HEK293 (cell line): ENCODE results near the gene BTRC.

ENCODE experiments used
- GLI4 ChIP-seq: fragments of 450-650 bp; formaldehyde crosslinking; IDR thresholded peaks from 2 replicates; pipeline ENCODE4 v1.5.1; 2016; ENCODE audit warnings: missing biosample characterization, missing genetic modification characterization
- GLIS1 ChIP-seq: fragments of 450-650 bp; formaldehyde crosslinking; IDR thresholded peaks from 2 replicates; pipeline ENCODE4 v1.5.1; 2016; ENCODE audit warnings: missing biosample characterization, missing genetic modification characterization
- HOXC10 ChIP-seq: sonication (generic); formaldehyde crosslinking; IDR thresholded peaks from 2 replicates; pipeline ENCODE4 v1.8.1; 2023; ENCODE audit warnings: mild to moderate bottlenecking, missing genetic modification reagents
- IKZF3 ChIP-seq: fragments of 450-650 bp; IDR thresholded peaks from 2 replicates; pipeline ENCODE4 v1.5.0; 2018; ENCODE audit warnings: missing biosample characterization, mild to moderate bottlenecking, missing genetic modification characterization, moderate library complexity
- PRDM1 ChIP-seq: fragments of 450-650 bp; formaldehyde crosslinking; IDR thresholded peaks from 2 replicates; pipeline ENCODE4; 2016; ENCODE audit warnings: missing biosample characterization, missing genetic modification characterization
- SCRT1 ChIP-seq: fragments of 450-650 bp; formaldehyde crosslinking; IDR thresholded peaks from 2 replicates; pipeline ENCODE4 v1.5.1; 2016; ENCODE audit warnings: missing biosample characterization, missing genetic modification characterization, borderline replicate concordance
- WT1 ChIP-seq: fragments of 450-650 bp; formaldehyde crosslinking; IDR thresholded peaks from 2 replicates; pipeline ENCODE4 v1.5.1; 2016; ENCODE audit warnings: missing biosample characterization, missing genetic modification characterization
- ZBTB21 ChIP-seq: fragments of 450-650 bp; formaldehyde crosslinking; IDR thresholded peaks from 2 replicates; pipeline ENCODE4 v1.5.1; 2017; ENCODE audit warnings: missing biosample characterization, missing genetic modification characterization
- ZBTB48 ChIP-seq: fragments of 450-650 bp; formaldehyde crosslinking; IDR thresholded peaks from 2 replicates; pipeline ENCODE4 v1.5.1; 2016; ENCODE audit warnings: missing biosample characterization, missing genetic modification characterization
- ZIC2 ChIP-seq: fragments of 450-650 bp; formaldehyde crosslinking; IDR thresholded peaks from 2 replicates; pipeline ENCODE4 v1.5.1; 2016; ENCODE audit warnings: missing biosample characterization, missing genetic modification characterization
- ZNF133 ChIP-seq: fragments of 450-650 bp; formaldehyde crosslinking; IDR thresholded peaks from 2 replicates; pipeline ENCODE4 v1.5.1; 2016; ENCODE audit warnings: missing biosample characterization, missing genetic modification characterization
- ZNF239 ChIP-seq: fragments of 450-650 bp; formaldehyde crosslinking; IDR thresholded peaks from 2 replicates; pipeline ENCODE4 v1.5.1; 2016; ENCODE audit warnings: missing biosample characterization, missing genetic modification characterization
- ZNF302 ChIP-seq: fragments of 450-650 bp; formaldehyde crosslinking; IDR thresholded peaks from 2 replicates; pipeline ENCODE4 v1.5.1; 2016; ENCODE audit warnings: missing biosample characterization, missing genetic modification characterization, low read depth
- ZNF311 ChIP-seq: fragments of 450-650 bp; formaldehyde crosslinking; IDR thresholded peaks from 2 replicates; pipeline ENCODE4 v1.5.1; 2017; ENCODE audit warnings: missing biosample characterization, missing genetic modification characterization, borderline replicate concordance
- ZNF354C ChIP-seq: fragments of 450-650 bp; formaldehyde crosslinking; IDR thresholded peaks from 2 replicates; pipeline ENCODE4 v1.5.1; 2016; ENCODE audit warnings: missing biosample characterization, missing genetic modification characterization, low read depth, borderline replicate concordance
- ZNF366 ChIP-seq: fragments of 450-650 bp; formaldehyde crosslinking; conservative IDR thresholded peaks from 2 replicates; pipeline ENCODE4 v1.5.1; 2016; ENCODE audit warnings: missing biosample characterization, missing genetic modification characterization
- ZNF529 ChIP-seq: fragments of 450-650 bp; formaldehyde crosslinking; IDR thresholded peaks from 2 replicates; pipeline ENCODE4 v1.5.1; 2017; ENCODE audit warnings: missing genetic modification characterization, missing biosample characterization; ENCODE audit not compliant: insufficient replicate concordance
- ZNF544 ChIP-seq: fragments of 450-650 bp; formaldehyde crosslinking; IDR thresholded peaks from 2 replicates; pipeline ENCODE4 v1.5.0; 2017; ENCODE audit warnings: missing biosample characterization, missing genetic modification characterization
- ZNF555 ChIP-seq: fragments of 450-650 bp; formaldehyde crosslinking; conservative IDR thresholded peaks from 2 replicates; pipeline ENCODE4 v1.5.1; 2017; ENCODE audit warnings: missing biosample characterization, mild to moderate bottlenecking, missing genetic modification characterization, inconsistent platforms
- ZNF654 ChIP-seq: fragments of 450-650 bp; formaldehyde crosslinking; IDR thresholded peaks from 2 replicates; pipeline ENCODE4 v1.5.1; 2016; ENCODE audit warnings: low read depth, missing biosample characterization, missing genetic modification characterization
- ZNF791 ChIP-seq: fragments of 450-650 bp; formaldehyde crosslinking; IDR thresholded peaks from 2 replicates; pipeline ENCODE4 v1.5.1; 2016; ENCODE audit warnings: missing biosample characterization, missing genetic modification characterization
- ZSCAN30 ChIP-seq: fragments of 450-650 bp; IDR thresholded peaks from 2 replicates; pipeline ENCODE4 v1.5.1; 2018; ENCODE audit warnings: missing biosample characterization, mild to moderate bottlenecking, missing genetic modification characterization, moderate library complexity
- TF ChIP-seq, protein P1 (sequence below): fragments of 450-650 bp; formaldehyde crosslinking; IDR thresholded peaks from 2 replicates; pipeline ENCODE4 v1.5.1; 2017; ENCODE audit warnings: missing biosample characterization, missing genetic modification characterization
- TF ChIP-seq, protein P2 (sequence below): fragments of 450-650 bp; formaldehyde crosslinking; conservative IDR thresholded peaks from 2 replicates; pipeline ENCODE4 v1.5.1; 2016; ENCODE audit warnings: low read depth, missing biosample characterization, missing genetic modification characterization
- TF ChIP-seq, protein P3 (sequence below): fragments of 450-650 bp; formaldehyde crosslinking; IDR thresholded peaks from 2 replicates; pipeline ENCODE4 v1.5.1; 2016; ENCODE audit warnings: missing biosample characterization, missing genetic modification characterization
- TF ChIP-seq, protein P4 (sequence below): fragments of 450-650 bp; formaldehyde crosslinking; IDR thresholded peaks from 2 replicates; pipeline ENCODE4 v1.5.1; 2016; ENCODE audit warnings: missing biosample characterization, missing genetic modification characterization
- TF ChIP-seq, protein P5 (sequence below): fragments of 450-650 bp; formaldehyde crosslinking; IDR thresholded peaks from 2 replicates; pipeline ENCODE4 v1.5.1; 2017; ENCODE audit warnings: missing biosample characterization, mild to moderate bottlenecking, missing genetic modification characterization, moderate library complexity

The BTRC gene

DNA sequence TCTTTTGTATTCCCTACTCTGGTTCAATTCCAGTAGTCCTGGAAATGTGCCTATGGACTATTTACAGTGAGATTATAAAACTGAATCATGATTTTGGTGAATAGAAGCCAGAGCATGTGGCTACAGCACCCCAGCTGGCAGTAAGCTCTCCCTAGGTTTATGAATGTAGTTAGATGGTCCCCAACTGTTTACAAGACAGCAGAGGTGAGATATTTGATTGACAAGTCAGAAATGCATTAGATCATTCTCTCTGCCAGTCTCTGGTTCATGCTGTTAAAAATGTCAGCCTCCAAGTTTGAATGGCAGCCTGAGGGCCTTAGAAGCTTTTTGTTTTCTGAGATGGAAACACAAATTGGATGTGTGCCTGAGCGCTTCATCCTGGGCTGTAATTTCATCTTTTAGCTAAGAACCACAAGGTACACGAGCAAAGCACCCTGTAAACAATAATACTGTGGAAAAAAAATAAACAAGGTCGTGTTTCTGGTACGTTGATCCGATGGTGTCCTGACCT is 85.0 kb downstream of the BTRC start (continued):
- TF ChIP-seq, protein P1, sequence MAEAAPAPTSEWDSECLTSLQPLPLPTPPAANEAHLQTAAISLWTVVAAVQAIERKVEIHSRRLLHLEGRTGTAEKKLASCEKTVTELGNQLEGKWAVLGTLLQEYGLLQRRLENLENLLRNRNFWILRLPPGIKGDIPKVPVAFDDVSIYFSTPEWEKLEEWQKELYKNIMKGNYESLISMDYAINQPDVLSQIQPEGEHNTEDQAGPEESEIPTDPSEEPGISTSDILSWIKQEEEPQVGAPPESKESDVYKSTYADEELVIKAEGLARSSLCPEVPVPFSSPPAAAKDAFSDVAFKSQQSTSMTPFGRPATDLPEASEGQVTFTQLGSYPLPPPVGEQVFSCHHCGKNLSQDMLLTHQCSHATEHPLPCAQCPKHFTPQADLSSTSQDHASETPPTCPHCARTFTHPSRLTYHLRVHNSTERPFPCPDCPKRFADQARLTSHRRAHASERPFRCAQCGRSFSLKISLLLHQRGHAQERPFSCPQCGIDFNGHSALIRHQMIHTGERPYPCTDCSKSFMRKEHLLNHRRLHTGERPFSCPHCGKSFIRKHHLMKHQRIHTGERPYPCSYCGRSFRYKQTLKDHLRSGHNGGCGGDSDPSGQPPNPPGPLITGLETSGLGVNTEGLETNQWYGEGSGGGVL (tag by site-specific recombination) = no peak
- TF ChIP-seq SCRT1 (tag by site-specific recombination) (no peak), ZNF311 (tag by site-specific recombination) (no peak), ZIC2 (peak; percentile 92), WT1 (tag by site-specific recombination) (no peak), ZNF133 (tag by site-specific recombination) (no peak), GLIS1 (peak; percentile 89), ZNF302 (tag by site-specific recombination) (no peak), ZNF529 (no peak), ZSCAN30 (tag by site-specific recombination) (peak; percentile 88), HOXC10 (no peak), GLI4 (tag by site-specific recombination) (no peak), ZNF354C (no peak), IKZF3 (peak; percentile 74), ZBTB21 (no peak), ZNF544 (tag by site-specific recombination) (no peak), ZBTB48 (0 out of 2 replicates have a peak, but pooled peaks have one; percentile 21), ZNF654 (tag by site-specific recombination) (0 out of 2 replicates have a peak, but pooled peaks have one; percentile 0), ZNF555 (tag by site-specific recombination) (no peak), ZNF791 (tag by site-specific recombination) (no peak), PRDM1 (tag by site-specific recombination) (no peak), ZNF366 (peak; percentile 40; the same call in 1 of the 2 replicates), ZNF239 (tag by site-specific recombination) (no peak)
- TF ChIP-seq, protein P2, sequence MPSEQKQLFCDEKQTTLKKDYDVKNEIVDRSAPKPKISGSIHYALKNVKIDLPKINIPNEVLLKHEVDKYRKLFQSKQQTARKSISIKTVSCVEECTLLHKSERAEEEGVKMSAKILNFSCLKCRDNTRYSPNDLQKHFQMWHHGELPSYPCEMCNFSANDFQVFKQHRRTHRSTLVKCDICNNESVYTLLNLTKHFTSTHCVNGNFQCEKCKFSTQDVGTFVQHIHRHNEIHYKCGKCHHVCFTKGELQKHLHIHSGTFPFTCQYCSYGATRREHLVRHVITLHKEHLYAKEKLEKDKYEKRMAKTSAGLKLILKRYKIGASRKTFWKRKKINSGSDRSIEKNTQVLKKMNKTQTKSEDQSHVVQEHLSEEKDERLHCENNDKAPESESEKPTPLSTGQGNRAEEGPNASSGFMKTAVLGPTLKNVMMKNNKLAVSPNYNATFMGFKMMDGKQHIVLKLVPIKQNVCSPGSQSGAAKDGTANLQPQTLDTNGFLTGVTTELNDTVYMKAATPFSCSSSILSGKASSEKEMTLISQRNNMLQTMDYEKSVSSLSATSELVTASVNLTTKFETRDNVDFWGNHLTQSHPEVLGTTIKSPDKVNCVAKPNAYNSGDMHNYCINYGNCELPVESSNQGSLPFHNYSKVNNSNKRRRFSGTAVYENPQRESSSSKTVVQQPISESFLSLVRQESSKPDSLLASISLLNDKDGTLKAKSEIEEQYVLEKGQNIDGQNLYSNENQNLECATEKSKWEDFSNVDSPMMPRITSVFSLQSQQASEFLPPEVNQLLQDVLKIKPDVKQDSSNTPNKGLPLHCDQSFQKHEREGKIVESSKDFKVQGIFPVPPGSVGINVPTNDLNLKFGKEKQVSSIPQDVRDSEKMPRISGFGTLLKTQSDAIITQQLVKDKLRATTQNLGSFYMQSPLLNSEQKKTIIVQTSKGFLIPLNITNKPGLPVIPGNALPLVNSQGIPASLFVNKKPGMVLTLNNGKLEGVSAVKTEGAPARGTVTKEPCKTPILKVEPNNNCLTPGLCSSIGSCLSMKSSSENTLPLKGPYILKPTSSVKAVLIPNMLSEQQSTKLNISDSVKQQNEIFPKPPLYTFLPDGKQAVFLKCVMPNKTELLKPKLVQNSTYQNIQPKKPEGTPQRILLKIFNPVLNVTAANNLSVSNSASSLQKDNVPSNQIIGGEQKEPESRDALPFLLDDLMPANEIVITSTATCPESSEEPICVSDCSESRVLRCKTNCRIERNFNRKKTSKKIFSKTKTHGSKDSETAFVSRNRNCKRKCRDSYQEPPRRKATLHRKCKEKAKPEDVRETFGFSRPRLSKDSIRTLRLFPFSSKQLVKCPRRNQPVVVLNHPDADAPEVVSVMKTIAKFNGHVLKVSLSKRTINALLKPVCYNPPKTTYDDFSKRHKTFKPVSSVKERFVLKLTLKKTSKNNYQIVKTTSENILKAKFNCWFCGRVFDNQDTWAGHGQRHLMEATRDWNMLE = no peak
- TF ChIP-seq, protein P3, sequence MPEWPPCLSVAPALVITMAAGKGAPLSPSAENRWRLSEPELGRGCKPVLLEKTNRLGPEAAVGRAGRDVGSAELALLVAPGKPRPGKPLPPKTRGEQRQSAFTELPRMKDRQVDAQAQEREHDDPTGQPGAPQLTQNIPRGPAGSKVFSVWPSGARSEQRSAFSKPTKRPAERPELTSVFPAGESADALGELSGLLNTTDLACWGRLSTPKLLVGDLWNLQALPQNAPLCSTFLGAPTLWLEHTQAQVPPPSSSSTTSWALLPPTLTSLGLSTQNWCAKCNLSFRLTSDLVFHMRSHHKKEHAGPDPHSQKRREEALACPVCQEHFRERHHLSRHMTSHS (tag by site-specific recombination) = no peak
- TF ChIP-seq, protein P4, sequence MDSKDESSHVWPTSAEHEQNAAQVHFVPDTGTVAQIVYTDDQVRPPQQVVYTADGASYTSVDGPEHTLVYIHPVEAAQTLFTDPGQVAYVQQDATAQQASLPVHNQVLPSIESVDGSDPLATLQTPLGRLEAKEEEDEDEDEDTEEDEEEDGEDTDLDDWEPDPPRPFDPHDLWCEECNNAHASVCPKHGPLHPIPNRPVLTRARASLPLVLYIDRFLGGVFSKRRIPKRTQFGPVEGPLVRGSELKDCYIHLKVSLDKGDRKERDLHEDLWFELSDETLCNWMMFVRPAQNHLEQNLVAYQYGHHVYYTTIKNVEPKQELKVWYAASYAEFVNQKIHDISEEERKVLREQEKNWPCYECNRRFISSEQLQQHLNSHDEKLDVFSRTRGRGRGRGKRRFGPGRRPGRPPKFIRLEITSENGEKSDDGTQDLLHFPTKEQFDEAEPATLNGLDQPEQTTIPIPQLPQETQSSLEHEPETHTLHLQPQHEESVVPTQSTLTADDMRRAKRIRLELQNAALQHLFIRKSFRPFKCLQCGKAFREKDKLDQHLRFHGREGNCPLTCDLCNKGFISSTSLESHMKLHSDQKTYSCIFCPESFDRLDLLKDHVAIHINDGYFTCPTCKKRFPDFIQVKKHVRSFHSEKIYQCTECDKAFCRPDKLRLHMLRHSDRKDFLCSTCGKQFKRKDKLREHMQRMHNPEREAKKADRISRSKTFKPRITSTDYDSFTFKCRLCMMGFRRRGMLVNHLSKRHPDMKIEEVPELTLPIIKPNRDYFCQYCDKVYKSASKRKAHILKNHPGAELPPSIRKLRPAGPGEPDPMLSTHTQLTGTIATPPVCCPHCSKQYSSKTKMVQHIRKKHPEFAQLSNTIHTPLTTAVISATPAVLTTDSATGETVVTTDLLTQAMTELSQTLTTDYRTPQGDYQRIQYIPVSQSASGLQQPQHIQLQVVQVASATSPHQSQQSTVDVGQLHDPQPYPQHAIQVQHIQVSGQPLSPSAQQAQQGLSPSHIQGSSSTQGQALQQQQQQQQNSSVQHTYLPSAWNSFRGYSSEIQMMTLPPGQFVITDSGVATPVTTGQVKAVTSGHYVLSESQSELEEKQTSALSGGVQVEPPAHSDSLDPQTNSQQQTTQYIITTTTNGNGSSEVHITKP (tag by site-specific recombination) = peak; percentile 74
- TF ChIP-seq, protein P5, sequence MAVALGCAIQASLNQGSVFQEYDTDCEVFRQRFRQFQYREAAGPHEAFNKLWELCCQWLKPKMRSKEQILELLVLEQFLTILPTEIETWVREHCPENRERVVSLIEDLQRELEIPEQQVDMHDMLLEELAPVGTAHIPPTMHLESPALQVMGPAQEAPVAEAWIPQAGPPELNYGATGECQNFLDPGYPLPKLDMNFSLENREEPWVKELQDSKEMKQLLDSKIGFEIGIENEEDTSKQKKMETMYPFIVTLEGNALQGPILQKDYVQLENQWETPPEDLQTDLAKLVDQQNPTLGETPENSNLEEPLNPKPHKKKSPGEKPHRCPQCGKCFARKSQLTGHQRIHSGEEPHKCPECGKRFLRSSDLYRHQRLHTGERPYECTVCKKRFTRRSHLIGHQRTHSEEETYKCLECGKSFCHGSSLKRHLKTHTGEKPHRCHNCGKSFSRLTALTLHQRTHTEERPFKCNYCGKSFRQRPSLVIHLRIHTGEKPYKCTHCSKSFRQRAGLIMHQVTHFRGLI (tag by site-specific recombination) = no peak
